ENCODE results near the gene NID2. TPM values are rescaled to one million over a fixed set of nuclear protein-coding genes. Genes with fewer than 3 reads are reported as not detected.

NID2 gene
- total RNA-seq, 4 donors from 2014 or later: 1.9 to 5.6 (median 4.3) TPM

DNA sequence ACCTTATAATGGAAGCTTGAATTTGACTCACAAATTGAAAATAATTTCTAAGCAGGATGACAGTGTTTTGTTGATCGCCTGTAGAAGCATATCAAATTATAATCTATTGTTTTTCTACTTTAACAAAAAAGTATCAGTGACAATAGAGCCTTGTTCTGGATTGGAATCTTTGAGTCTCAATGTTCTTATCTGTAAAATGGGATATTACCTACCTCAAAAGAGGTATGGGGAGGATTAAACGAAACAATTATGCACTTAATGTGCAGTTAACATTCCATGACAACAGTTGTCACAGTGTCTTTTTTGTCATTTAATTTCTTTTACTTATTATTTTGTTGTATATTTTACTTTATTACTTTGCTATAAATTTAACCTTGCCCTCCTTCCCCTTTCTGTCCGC, 78.4 kb downstream of the NID2 start:
- in situ Hi-C loops (cut with MboI; ENCODE audit: low sequenced_read_pairs in 4 of 4): loop anchor here (10.0 to 25.0 kb wide), 2 partner anchors 144 to 703 kb away; no protein-coding TSS in a partner anchor

DNA sequence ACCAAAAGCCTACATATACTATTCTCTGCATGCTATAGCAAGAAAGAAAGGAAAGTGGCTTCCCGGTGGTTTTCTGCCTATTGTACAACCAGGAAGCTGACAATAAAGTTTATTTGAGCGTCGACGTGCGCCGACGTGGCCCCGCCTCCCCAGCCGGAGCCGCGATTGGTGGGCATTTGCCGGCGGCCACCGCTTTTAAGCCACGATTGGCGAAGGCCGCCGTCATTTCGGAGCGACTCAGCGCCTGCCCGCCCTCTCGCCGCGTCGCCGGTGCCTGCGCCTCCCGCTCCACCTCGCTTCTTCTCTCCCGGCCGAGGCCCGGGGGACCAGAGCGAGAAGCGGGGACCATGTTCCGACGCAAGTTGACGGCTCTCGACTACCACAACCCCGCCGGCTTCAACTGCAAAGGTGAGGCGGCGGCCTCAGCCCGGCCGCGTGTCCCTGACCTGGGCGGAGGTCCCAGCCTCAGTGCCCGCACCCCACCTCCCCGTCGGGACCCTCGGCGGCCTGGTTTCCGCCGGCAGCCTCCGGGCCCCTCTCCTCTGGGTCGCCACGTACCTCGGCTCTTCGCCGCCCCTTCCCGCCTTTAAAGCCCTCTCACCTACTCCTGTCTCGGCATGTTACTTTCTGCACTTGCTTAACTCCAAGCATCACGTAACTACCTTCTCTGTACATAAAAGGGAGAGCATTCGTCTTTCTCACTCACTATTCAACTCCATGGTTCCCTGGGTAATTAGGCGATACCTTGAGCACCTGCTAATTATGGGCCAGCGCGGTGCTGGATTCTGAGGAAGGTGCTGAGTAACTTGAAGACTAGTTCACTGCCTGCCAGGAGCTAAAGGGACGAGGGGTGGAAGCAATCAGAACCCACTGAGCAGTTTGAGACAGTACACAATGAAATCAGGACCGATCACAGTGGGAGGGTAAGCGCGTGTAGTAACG, 79.3 kb downstream of the NID2 start, which contains the start of gene RTRAF:
TSS of gene RTRAF (plus strand) at position 254 of the 942 bp plus-strand sequence. CDS start at position 348, 94 bp downstream.
- TF ChIP-seq POLR2A (IDR thresholded peaks at IDR 0.05): peak; percentile 83 to 89
- TF ChIP-seq, protein P1, sequence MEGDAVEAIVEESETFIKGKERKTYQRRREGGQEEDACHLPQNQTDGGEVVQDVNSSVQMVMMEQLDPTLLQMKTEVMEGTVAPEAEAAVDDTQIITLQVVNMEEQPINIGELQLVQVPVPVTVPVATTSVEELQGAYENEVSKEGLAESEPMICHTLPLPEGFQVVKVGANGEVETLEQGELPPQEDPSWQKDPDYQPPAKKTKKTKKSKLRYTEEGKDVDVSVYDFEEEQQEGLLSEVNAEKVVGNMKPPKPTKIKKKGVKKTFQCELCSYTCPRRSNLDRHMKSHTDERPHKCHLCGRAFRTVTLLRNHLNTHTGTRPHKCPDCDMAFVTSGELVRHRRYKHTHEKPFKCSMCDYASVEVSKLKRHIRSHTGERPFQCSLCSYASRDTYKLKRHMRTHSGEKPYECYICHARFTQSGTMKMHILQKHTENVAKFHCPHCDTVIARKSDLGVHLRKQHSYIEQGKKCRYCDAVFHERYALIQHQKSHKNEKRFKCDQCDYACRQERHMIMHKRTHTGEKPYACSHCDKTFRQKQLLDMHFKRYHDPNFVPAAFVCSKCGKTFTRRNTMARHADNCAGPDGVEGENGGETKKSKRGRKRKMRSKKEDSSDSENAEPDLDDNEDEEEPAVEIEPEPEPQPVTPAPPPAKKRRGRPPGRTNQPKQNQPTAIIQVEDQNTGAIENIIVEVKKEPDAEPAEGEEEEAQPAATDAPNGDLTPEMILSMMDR (IDR thresholded peaks at IDR 0.05 in 4 of 5, conservative IDR thresholded peaks at IDR 0.05 in 1 of 5): no peak
- intact Hi-C loops (cut with DNase I; ENCODE audit: low total_unique reads): loop anchor here (5.0 to 10.0 kb wide), 2 partner anchors 565 to 707 kb away; partner anchors contain the start of genes GPR137C and TXNDC16
- ATAC-seq: peak; percentile 96 to 98
- peak; percentile 90 to 91 for DNase-seq
- H3K27me3 ChIP-seq: no peaks in the 10 kb centered on the region
- peaks cover 26 to 27% of the 10 kb centered on the region in 2 donors for H3K4me1 ChIP-seq
- peak within 1 kb of the TSS; percentile 89 to 100 (median 98) for H3K4me3 ChIP-seq
- in situ Hi-C loops (cut with MboI; ENCODE audit: low sequenced_read_pairs in 4 of 4): loop anchor here (10.0 to 25.0 kb wide), 2 partner anchors 145 to 702 kb away; no protein-coding TSS in a partner anchor
- H3K27ac ChIP-seq: peak within 1 kb of the TSS; percentile 93 to 96 (median 94)
- peaks cover 0 to 25% of the 10 kb centered on the region in 2 donors for H3K36me3 ChIP-seq
- no peaks in the 10 kb centered on the region for H3K9me3 ChIP-seq

More for the DNA sequence above, 78.4 kb downstream of the NID2 start:
- Histone ChIP-seq H3K9me3 (no peaks in the 10 kb centered on the region), H3K4me1 (peaks cover 26 to 27% of the 10 kb centered on the region in 2 donors), H3K27me3 (no peaks in the 10 kb centered on the region), H3K27ac (peak overlapping the region; percentile 93 to 96 (median 94)), H3K4me3 (peak overlapping the region; percentile 89 to 100 (median 98)), H3K36me3 (peaks cover 0 to 34% of the 10 kb centered on the region in 2 donors)
- intact Hi-C loops (cut with DNase I; ENCODE audit: low total_unique reads): no loop called here
- DNase-seq: no peak
- no peak for ATAC-seq
- TF ChIP-seq, protein P1 (IDR thresholded peaks at IDR 0.05 in 4 of 5, conservative IDR thresholded peaks at IDR 0.05 in 1 of 5): no peak

DNA sequence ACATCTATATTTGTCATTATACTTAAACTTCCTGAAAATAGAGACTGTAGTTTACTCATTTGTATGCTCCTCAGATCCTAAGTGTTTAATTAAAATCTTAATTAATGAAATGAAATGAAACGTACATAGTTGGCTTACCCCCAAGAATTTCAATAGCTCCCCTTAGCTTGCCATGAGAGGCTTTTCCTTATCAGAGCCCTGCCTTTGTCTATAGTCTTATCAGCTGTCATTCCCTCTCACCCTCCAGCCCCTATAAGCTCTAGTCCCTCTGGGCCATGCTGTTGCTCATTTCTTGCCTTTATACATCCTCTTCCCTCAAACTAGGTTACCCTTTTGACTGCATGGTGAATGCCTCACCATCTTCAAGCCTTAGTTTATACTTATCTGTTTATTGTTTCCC, 80.6 kb downstream of the NID2 start:
- Histone ChIP-seq H3K36me3 (peaks cover 0 to 23% of the 10 kb centered on the region in 2 donors), H3K4me3 (peak overlapping the region in 1 of 4 donors; percentile 100), H3K4me1 (peaks cover 22% of the 10 kb centered on the region in 2 donors), H3K27me3 (no peaks in the 10 kb centered on the region), H3K9me3 (no peaks in the 10 kb centered on the region), H3K27ac (peak overlapping the region in 3 of 4 donors; percentile 94 to 96 (median 94))
- ATAC-seq: no peak
- intact Hi-C loops (cut with DNase I; ENCODE audit: low total_unique reads): loop anchor here (5.0 to 10.0 kb wide), 2 partner anchors 567 to 706 kb away; partner anchors contain the start of genes GPR137C and TXNDC16
- in situ Hi-C loops (cut with MboI; ENCODE audit: low sequenced_read_pairs in 4 of 4): loop anchor here in 3 of 4 donors (25.0 kb wide), 1 partner anchor 701 kb away; no protein-coding TSS in a partner anchor
- no peak for DNase-seq
- no peak for TF ChIP-seq POLR2A (IDR thresholded peaks at IDR 0.05)
- TF ChIP-seq, protein P1 (IDR thresholded peaks at IDR 0.05 in 4 of 5, conservative IDR thresholded peaks at IDR 0.05 in 1 of 5): no peak

DNA sequence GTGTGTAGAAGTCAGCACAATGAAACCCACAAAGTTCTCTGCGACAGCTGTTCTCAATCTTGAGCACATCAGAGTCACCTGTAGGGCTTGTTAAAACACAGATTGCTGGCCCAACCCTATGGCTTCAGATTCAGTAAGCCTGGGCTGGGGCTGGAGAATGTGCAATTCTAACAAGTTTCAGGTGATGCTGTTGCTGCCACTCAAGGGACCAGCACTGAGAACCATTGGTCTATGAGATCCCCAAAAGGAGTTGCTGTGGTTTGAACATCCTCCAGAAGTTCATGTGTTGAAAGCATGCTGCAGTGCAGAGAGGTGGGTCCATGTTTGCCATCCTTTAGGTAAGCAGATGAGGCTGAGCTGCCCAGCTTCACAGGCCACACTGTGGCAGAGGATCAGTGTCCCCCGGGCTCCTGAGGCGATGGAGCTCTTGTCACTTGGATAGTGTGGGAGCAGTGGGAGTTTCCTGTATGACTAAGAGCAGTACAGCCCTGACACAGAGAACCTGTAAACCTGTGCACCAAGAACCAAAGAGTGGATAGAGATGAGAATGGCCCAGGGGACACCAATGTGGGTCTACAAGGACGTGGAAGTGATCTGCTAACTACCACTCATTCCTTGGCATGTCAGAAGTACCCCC, 87.5 kb downstream of the NID2 start:
- in situ Hi-C loops (cut with MboI; ENCODE audit: low sequenced_read_pairs in 4 of 4) (loop anchor here in 3 of 4 donors (25.0 kb wide), 1 partner anchor 694 kb away; no protein-coding TSS in a partner anchor), intact Hi-C loops (cut with DNase I; ENCODE audit: low total_unique reads) (loop anchor here (10.0 kb wide), 1 partner anchor 573 kb away; the partner anchor contains the start of genes GPR137C and TXNDC16)
- H3K4me3 ChIP-seq: no peak overlapping the region
- H3K4me1 ChIP-seq: peaks cover 0 to 5% of the 10 kb centered on the region in 2 donors
- DNase-seq (no peak), ATAC-seq (no peak)
- H3K36me3 ChIP-seq: no peaks in the 10 kb centered on the region
- H3K27ac ChIP-seq: no peak overlapping the region
- H3K27me3 ChIP-seq: no peaks in the 10 kb centered on the region
- H3K9me3 ChIP-seq: no peaks in the 10 kb centered on the region
- TF ChIP-seq, protein P1 (IDR thresholded peaks at IDR 0.05 in 4 of 5, conservative IDR thresholded peaks at IDR 0.05 in 1 of 5): no peak
- no peak for TF ChIP-seq POLR2A (IDR thresholded peaks at IDR 0.05)

Data from gastrocnemius medialis (tissue), 4 donors.